Measurements from ENCODE around the gene SPEG.

DNA sequence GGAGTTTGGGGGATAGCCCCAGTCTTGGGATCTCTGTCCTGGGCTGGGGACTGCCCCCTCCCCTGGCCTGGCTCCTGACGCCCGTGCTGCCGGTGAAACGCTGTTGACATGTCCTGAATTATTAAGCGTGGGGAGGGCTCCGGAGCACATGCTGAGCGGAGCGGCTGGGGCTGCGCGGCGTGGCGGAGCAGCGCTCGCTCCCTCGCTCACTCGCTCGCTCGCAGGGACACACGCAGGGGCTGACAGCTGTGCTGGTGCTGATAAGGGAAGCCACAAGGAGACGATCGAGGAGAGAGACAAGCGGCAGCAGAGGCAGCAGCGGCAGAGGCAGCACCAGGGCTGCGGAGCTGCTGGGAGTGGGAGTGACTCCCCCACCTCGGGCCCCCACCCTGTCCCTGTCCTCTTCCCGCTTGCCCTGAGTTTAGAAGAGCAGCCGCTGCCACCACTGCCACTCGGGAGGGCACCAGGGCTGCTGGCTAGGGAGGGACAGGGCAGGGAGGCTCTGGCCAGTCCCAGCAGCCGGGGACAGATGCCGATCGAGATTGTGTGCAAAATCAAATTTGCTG is 79.6 kb downstream of the SPEG start, which contains the start of gene ASIC4:
- TF ChIP-seq GATA2 (IDR thresholded peaks at IDR 0.05; ENCODE audit: low read depth, low read length) (peak; percentile 95), GATA3 (IDR thresholded peaks at IDR 0.05; ENCODE audit: low read depth, low read length) (no peak)
